OCI-LY3 (cell line): ENCODE data around the gene PPP1R1C.

ENCODE experiments used
- CTCF ChIP-seq: fragments of 200-600, 300-600 bp; sonication (generic); IDR thresholded peaks from 2 replicates; pipeline ENCODE4 v1.5.1; 2014; ENCODE audit warnings: antibody characterized with exemption, low read length, low read depth
- EZH2phosphoT487 ChIP-seq: fragments of 200-600 bp; shearing (Covaris generic); IDR thresholded peaks from 2 replicates; pipeline ENCODE4 v1.6.1; 2018; ENCODE audit warnings: antibody characterized with exemption, mixed run types, low read depth

GRCh38 chr2:182055993-182056392, 70.3 kb downstream of the PPP1R1C start:
- TF ChIP-seq CTCF = no peak
- no peak for TF ChIP-seq EZH2phosphoT487
